GM12891 (cell line): ENCODE measurements around the gene ME1.
"Not testable (repeated sequence)": the region's sequence is repeated elsewhere in the genome, so short reads cannot be mapped to it uniquely, and the experiment has no call there.

Experiments
- DNase-seq: peaks from one replicate; pipeline ENCODE4 v3.0.0; 2011; ENCODE audit warnings: low spot score; ENCODE audit not compliant: insufficient read length
- FAIRE-seq: peaks from 2 replicates; lab custom pipeline; 2011; peaks lifted over from hg19 to GRCh38; lab: Jason Lieb, UNC
- PAX5 ChIP-seq: IDR thresholded peaks from 2 replicates; pipeline ENCODE4 v1.6.1; 2011; ENCODE audit warnings: low read length, moderate library complexity, mild to moderate bottlenecking; ENCODE audit not compliant: insufficient read depth, severe bottlenecking
- POLR2A ChIP-seq: IDR thresholded peaks from 2 replicates; pipeline ENCODE4 v1.6.1; 2011; ENCODE audit warnings: low read depth, low read length, control low read depth
- POLR2AphosphoS5 ChIP-seq: IDR thresholded peaks from 2 replicates; pipeline ENCODE4 v1.6.1; 2011; ENCODE audit warnings: low read depth, low read length, control low read depth
- POU2F2 ChIP-seq: IDR thresholded peaks from 2 replicates; pipeline ENCODE4 v1.6.1; 2011; ENCODE audit warnings: low read depth, mild to moderate bottlenecking, control low read depth, low read length, moderate library complexity
- SPI1 ChIP-seq: IDR thresholded peaks from 2 replicates; pipeline ENCODE4 v1.6.1; 2011; ENCODE audit warnings: low read depth, low read length, control low read depth
- TAF1 ChIP-seq: IDR thresholded peaks from 2 replicates; pipeline ENCODE4 v1.6.1; 2011; ENCODE audit warnings: low read depth, low read length, control low read depth

Gene ME1

GRCh38 chr6:83285917-83286316 is 144.9 kb downstream of the ME1 start:
- DNase-seq = no peak
- no peak for FAIRE-seq
- TF ChIP-seq SPI1 (no peak), PAX5 (no peak)

DNA sequence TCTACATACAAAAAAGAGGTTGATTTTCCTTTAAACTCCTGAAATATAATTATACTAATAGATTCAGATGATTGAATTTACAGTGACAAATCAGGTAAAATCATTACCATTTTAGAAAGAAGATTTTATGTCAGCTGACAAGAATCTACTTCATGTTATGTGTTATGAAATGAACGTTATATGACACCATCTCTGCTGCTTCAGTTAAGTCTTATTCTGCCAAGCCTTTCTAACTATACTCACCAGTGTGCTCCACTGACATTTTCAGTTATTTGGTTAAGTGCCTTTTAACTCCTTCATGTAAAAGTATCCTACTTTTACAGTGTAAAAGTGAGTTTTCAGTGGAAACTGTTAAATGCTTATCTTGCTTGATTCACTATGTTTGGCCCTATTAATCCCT is 157.3 kb downstream of the ME1 start:
- TF ChIP-seq SPI1 = no peak
- TF ChIP-seq TAF1 = no peak
- no peak for TF ChIP-seq POLR2AphosphoS5
- no peak for TF ChIP-seq PAX5
- TF ChIP-seq POU2F2 = no peak
- no peak for TF ChIP-seq POLR2A
- DNase-seq (no peak), FAIRE-seq (no peak)

DNA sequence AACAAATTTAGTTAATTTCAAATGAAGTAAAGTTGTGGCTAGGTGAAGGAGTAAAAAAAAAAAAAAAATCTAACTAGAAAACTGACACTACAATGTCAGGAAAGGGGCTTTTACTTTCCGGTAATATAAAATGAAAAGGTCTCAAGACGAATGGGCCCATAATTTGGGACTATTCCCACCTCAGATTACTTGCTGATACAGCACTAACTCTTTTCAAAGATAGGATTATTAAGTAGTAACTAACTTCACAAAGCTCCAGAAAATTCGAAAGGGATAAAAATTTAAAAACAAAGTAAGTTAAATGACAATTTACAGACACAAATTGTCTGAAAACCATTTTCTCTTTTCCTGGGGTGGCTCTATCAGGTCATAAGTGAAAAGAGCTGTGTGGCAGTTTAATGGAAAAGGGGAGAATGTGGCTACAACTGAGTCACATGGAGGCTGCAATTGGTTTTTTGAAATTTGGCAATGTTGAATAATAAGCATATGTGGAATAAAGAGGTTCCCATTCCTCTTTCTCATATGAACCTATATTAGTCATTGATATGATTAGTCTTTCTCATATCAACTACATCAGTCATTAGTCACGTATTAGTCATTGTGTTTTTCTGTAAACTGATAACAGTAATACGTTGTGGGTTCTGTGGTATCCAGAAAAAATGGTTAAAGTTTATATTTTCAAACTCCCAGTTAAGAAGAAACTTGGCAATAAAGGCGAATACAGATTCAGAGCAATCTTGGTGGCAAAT is 159.7 kb downstream of the ME1 start:
- FAIRE-seq = no peak
- no peak for DNase-seq
- TF ChIP-seq TAF1 (no peak), POLR2A (no peak), POLR2AphosphoS5 (no peak), SPI1 (peak; percentile 45; the same call in 1 of the 2 replicates), POU2F2 (no peak)

DNA sequence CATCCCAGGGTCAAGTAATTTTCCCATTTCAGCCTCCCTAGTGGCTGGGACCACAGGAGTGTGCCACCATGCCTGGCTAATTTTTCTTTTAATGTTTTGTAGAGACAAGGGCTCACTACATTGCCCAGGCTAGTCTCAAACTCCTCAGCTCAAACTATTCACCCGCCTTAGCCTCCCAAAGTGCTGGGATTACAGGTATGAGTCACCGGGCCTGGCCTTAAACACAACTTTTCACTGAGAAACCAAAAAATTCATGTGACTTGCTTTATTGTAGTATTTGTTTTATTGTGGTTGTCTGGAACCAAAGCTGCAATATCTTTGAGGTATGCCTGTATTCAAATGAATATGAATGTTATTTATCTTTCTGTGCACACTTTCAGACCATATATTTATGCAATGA is 165.5 kb downstream of the ME1 start:
- DNase-seq (no peak), FAIRE-seq (no peak)
- TF ChIP-seq PAX5 = no peak
- no peak for TF ChIP-seq SPI1
- no peak for TF ChIP-seq POU2F2

- DNase-seq = no peak
- TF ChIP-seq POLR2A = no peak
- no peak for TF ChIP-seq PAX5
- TF ChIP-seq POU2F2 = no peak
- no peak for TF ChIP-seq TAF1
- TF ChIP-seq POLR2AphosphoS5 = no peak
- TF ChIP-seq SPI1 = no peak
- FAIRE-seq = no peak
These were observed 170.3 kb downstream of the ME1 start for GRCh38 chr6:83260577-83260976.

DNA sequence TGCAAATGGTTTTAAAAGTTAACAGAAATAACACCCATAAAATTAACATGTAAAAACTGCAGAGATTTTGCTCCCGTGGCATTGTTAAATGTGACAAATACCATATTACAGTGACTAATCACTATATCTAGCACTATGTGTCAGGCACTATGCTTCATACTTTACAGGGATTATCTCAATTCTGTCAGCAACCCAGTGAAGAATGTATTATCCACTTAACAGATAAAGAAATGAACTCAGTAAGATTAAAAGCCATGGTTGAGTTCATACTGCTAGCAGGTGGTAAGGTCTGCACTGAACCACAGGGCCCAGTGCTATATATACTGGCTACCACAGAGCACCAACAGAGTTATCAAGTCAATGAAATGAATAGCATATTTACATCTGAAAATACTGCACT is 172.3 kb downstream of the ME1 start:
- FAIRE-seq (no peak), DNase-seq (no peak)
- TF ChIP-seq SPI1 = no peak
- no peak for TF ChIP-seq PAX5
- no peak for TF ChIP-seq TAF1
- TF ChIP-seq POU2F2 = no peak
- no peak for TF ChIP-seq POLR2AphosphoS5
- no peak for TF ChIP-seq POLR2A

GRCh38 chr6:83257791-83258190 is 173.1 kb downstream of the ME1 start:
- no peak for FAIRE-seq
- TF ChIP-seq POU2F2 (no peak), POLR2AphosphoS5 (no peak), PAX5 (no peak), POLR2A (no peak), SPI1 (no peak), TAF1 (no peak)
- no peak for DNase-seq

DNA sequence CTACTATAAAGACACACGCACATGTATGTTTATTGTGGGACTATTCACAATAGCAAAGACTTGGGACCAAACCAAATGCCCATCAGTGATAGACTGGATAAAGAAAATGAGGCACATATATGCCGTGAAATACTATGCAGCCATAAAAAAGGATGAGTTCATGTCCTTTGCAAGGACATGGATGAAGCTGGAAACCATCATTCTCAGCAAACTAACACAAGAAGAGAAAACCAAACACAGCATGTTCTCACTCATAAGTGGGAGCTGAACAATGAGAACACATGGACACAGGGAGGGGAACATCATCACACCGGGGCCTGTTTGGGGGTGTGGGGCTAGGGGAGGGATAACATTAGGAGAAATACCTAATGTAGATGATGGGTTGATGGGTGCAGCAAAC is 174.1 kb downstream of the ME1 start:
- peak; percentile 26 for FAIRE-seq
- DNase-seq = not testable (repeated sequence)

DNA sequence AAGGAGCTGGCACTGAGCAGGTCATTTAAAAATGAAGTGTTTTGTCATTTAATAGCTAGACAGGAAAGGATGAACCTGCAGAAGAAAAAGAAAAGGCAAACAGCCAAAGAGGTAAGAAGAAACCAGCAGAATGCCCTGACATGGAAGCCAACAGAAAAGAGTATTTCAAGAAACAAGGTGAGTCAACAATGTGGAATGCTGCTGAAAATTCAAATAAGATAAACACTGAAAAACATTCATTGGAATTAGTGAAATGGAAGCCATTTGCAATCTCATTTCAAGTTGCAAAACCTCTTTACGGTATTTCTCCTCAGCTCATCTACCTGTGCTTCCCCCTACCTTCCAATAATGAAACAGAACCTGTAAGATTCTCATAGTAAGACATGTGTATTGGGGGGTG is 178.1 kb downstream of the ME1 start:
- no peak for TF ChIP-seq POU2F2
- FAIRE-seq (no peak), DNase-seq (no peak)

DNA sequence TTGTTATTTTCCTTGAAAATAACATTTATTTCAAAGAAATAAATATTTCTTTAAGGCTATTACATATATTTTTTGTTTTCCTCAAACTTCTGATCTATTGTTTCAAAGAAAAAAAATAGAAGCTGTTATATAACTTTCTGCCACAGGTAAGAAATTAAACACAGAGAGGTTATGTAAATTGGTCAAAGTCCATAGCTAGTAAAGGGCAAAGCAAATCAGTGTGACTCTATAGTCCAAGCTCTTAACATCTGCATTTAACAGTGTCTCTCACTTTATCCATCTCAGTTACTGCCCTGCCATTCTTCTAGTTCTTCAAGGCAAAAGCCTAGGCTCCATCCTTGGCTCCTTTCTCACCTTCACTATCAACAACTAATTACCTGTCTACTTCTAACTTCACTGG is 180.6 kb downstream of the ME1 start:
- FAIRE-seq (no peak), DNase-seq (no peak)
- TF ChIP-seq POLR2AphosphoS5 (no peak), POLR2A (no peak), PAX5 (no peak), POU2F2 (no peak), SPI1 (no peak), TAF1 (no peak)

GRCh38 chr6:83247471-83247870 is 183.4 kb downstream of the ME1 start:
- no peak for FAIRE-seq
- DNase-seq = no peak
- no peak for TF ChIP-seq TAF1
- no peak for TF ChIP-seq POU2F2
